ENCODE data around the gene NEUROD2.

The NEUROD2 gene

GRCh38 chr17:39607851-39608130 lies at the start of gene NEUROD2:
NEUROD2 (minus strand) TSS chr17:39607920; CDS start chr17:39606599, 1,321 bp downstream.
- no peak for DNase-seq (ENCODE audit: low spot score)

DNA sequence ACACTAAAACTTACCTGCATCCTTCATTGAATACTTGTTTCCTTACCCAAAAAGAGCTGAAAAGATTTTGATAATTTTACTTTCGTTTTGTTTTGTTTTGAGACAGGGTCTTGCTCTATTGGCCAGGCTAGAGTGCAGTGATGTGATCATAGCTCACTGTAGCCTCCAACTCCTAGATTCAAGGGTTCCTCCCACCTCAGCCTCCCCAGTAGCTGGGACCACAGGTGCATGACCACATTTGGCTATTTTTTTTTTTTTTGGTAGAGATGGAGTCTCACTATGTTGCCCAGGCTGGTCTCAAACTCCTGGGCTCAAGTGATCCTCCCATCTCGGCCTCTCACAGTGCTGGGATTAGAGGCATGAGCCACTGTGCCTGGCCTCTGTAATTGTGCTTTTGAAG lies 47.4 kb upstream of the NEUROD2 start:
- no peak for DNase-seq (ENCODE audit: low spot score)

- peak; percentile 80 for DNase-seq (ENCODE audit: low spot score)
These were observed 46.1 kb upstream of the NEUROD2 start for GRCh38 chr17:39653662-39654331.

DNA sequence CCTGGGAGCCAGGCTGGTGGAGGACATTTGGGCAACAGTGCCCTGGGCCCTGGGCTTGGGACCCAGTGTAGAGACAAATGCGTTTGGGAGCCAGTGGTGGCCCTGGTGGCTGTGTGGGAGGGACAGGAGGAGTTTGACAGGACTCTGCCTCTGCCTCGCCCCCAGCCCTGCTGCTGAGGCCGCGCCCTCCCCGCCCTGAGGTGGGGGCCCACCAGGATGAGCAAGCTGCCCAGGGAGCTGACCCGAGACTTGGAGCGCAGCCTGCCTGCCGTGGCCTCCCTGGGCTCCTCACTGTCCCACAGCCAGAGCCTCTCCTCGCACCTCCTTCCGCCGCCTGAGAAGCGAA lies 45.6 kb upstream of the NEUROD2 start:
- DNase-seq (ENCODE audit: low spot score): no peak

DNA sequence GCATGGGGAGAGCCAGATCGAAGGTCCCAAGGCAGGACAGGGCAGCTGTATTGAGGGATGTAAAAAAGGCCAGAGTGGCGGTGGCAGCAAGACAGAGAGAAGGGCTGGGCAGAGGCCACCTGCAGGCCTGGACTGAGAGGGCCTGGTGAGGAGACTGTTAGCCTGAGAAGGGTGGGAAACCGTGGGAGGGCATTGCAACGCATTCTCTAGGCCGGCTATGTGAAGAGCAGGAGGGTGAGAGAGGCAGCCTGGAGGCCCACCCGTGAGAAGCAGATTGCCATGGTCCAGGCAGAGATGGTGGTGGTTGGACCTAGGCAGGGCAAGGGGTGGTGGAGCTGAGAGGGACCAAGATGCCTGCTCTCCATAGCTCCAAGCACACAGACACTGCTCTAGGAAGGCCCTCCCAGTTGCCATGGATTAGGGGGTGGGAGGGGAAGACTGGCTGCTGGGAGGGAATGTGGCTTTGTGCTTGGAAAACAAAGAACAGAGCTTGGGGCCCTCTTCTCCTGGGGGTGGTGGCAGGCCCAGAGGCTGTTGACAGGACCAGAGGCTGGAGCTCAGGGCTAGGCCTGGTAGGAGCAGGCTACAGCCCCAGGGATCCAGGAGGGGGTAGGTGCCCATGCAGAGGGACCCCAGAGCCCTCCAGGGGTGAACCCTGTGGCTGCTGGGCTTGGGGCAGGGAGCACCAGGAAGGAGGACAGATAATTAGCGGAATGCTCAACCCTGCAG lies 45.0 kb upstream of the NEUROD2 start:
- DNase-seq (ENCODE audit: low spot score): no peak

DNA sequence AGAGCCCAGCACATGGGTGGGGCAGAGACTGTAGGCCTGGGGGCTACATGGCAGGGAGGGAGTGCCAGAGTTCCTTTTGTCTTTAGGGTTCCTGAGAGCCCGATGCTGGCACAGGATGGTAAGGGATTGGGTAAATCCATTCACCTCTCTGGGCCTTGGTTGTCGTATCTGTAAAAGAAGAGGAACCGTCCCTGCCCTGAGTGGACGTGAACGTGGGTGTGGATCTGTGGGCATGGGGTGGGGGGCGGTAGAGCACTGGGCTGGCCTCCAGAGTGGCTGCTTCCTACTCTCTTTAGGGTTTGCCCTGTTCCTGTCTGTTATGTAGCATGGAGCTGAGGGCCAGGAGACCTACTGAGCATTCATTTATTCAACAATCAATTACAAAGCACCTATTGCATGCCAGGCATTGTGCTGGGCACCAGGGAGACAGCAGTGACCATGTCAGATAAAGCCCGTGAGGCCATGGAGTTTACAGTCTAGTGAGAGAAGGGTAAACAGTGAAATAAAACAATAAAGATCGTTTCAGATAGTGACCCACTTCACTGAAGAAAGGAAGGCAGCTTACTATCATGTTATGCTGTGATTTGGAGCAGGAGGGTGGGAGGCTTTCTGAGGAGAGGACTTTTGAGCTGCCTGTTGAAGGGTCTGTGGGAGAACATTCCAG lies 44.3 kb upstream of the NEUROD2 start:
- DNase-seq (ENCODE audit: low spot score): no peak

- no peak for DNase-seq (ENCODE audit: low spot score)
These were observed 42.4 kb upstream of the NEUROD2 start for GRCh38 chr17:39650121-39650579.

GRCh38 chr17:39648616-39649366 lies 41.1 kb upstream of the NEUROD2 start:
- no peak for DNase-seq (ENCODE audit: low spot score)

- DNase-seq (ENCODE audit: low spot score): no peak
These were observed 39.5 kb upstream of the NEUROD2 start for GRCh38 chr17:39647256-39647655.

- no peak for DNase-seq (ENCODE audit: low spot score)
These were observed 35.6 kb upstream of the NEUROD2 start for GRCh38 chr17:39643271-39643670.

GRCh38 chr17:39642291-39643074 lies 34.8 kb upstream of the NEUROD2 start:
- no peak for DNase-seq (ENCODE audit: low spot score)

DNA sequence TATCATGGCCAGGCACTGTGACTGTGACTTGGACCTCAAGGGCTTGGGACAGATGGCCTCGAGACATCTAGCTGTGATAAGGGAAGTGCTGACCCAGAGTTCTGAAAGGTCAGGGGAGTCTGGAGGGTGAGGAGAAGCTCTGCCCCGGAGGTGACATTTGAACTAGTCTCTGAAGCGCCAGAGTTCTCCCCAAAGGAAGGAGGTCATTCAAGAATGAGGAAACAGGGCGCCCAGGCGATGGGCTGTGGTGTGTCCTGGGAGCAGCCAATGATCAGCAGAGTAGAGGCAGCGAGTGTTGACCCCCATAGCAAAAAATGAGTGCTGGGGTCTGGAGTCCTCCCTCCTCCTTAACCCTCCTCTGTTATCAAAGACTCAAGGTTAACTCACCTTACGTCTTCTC lies 34.2 kb upstream of the NEUROD2 start:
- no peak for DNase-seq (ENCODE audit: low spot score)

GRCh38 chr17:39641097-39641496 lies 33.4 kb upstream of the NEUROD2 start:
- no peak for DNase-seq (ENCODE audit: low spot score)

DNA sequence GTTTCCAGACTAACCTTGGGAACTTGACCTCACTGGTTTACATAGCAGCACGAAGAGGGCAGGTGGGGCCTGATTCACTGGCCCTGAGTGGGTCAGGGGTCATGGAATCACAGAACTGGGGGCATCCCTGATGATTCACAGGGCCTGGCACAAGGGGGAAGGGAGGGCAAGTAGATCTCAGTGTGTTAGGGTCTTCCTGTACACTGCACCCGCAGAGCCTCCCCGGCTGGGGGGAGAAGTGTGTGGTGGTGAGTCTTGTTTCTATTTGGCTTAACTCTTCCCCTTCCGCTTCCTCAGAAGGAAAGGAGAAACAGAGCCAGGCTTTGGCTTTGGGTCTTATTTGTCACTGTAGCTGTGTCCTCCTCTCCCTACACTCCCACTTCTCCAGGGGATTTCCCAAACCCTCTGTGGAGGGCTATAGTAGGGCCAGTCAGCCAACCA lies 32.9 kb upstream of the NEUROD2 start:
- DNase-seq (ENCODE audit: low spot score): no peak

- no peak for DNase-seq (ENCODE audit: low spot score)
These were observed 32.1 kb upstream of the NEUROD2 start for GRCh38 chr17:39639566-39640458.

- no peak for DNase-seq (ENCODE audit: low spot score)
These were observed 31.3 kb upstream of the NEUROD2 start for GRCh38 chr17:39639043-39639442.

DNA sequence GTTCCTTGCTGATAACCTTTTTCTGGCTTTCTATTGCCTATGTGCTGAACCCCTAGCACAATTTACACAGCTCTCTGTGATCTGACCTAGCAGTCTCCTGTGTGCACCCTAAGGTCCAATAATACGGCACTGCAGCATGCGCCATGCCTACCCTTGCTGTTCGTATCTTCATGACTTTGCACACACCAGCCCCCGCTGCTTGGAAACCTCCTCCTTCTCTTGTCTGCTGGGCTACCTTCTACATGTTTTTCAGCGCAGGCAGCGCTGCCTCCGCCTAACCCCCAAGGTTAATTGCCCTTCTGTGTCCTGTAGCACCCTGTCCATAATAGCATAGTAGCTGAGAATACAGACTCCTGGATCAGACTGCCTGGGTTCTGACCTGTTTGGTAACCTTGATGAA lies 30.6 kb upstream of the NEUROD2 start:
- no peak for DNase-seq (ENCODE audit: low spot score)

GRCh38 chr17:39636927-39637736 lies 29.4 kb upstream of the NEUROD2 start, which contains the start of gene STARD3:
STARD3 (plus strand) TSS chr17:39637144; CDS start chr17:39653532, 16,388 bp downstream.
- DNase-seq (ENCODE audit: low spot score): peak; percentile 90

GRCh38 chr17:39636587-39636926 lies 28.8 kb upstream of the NEUROD2 start:
- DNase-seq (ENCODE audit: low spot score): no peak

- no peak for DNase-seq (ENCODE audit: low spot score)
These were observed 28.0 kb upstream of the NEUROD2 start for GRCh38 chr17:39635614-39636176.

Data from hematopoietic multipotent progenitor cell treated with erythropoietin and hydrocortisone succinate and interleukin-3 and kit ligand, for 15 days (in vitro differentiated cells).